ENCODE measurements around the gene TRIM17. TPM values are rescaled to one million over a fixed set of nuclear protein-coding genes. Genes with fewer than 3 reads are reported as not detected.

Gene TRIM17
- total RNA-seq, 1 donor from 2014 or later = 2.6 TPM

GRCh38 chr1:228396770-228397662 is 19.6 kb downstream of the TRIM17 start:
- ATAC-seq (no peak), DNase-seq (peak; percentile 33)
- Histone ChIP-seq H3K4me1 (peaks cover 12% of the 10 kb centered on the region), H3K4me3 (no peak overlapping the region), H3K9me3 (no peaks in the 10 kb centered on the region), H3K27me3 (ENCODE audit: low read depth) (no peaks in the 10 kb centered on the region), H3K36me3 (peaks cover 89% of the 10 kb centered on the region), H3K27ac (no peak overlapping the region)
- TF ChIP-seq CTCF (IDR thresholded peaks at IDR 0.05) = no peak
- intact Hi-C loops (cut with DNase I) = no loop called here

- TF ChIP-seq CTCF (IDR thresholded peaks at IDR 0.05) = no peak
- Histone ChIP-seq H3K9me3 (no peaks in the 10 kb centered on the region), H3K36me3 (peaks cover 72% of the 10 kb centered on the region), H3K27me3 (ENCODE audit: low read depth) (no peaks in the 10 kb centered on the region), H3K4me3 (no peak overlapping the region), H3K4me1 (peaks cover 12% of the 10 kb centered on the region), H3K27ac (no peak overlapping the region)
- ATAC-seq (no peak), DNase-seq (peak; percentile 43)
- intact Hi-C loops (cut with DNase I) = no loop called here
Observed at GRCh38 chr1:228394571-228395394, 21.9 kb downstream of the TRIM17 start.

- Histone ChIP-seq H3K4me3 (no peak overlapping the region), H3K27me3 (ENCODE audit: low read depth) (no peaks in the 10 kb centered on the region), H3K9me3 (no peaks in the 10 kb centered on the region), H3K27ac (peak overlapping the region; percentile 47), H3K4me1 (peaks cover 12% of the 10 kb centered on the region), H3K36me3 (peaks cover 64% of the 10 kb centered on the region)
- intact Hi-C loops (cut with DNase I) = no loop called here
- DNase-seq (peak; percentile 38), ATAC-seq (no peak)
- no peak for TF ChIP-seq CTCF (IDR thresholded peaks at IDR 0.05)
Observed at GRCh38 chr1:228393811-228394570, 22.7 kb downstream of the TRIM17 start.

GRCh38 chr1:228393268-228393701 is 23.4 kb downstream of the TRIM17 start:
- intact Hi-C loops (cut with DNase I) = no loop called here
- peak; percentile 50 for TF ChIP-seq CTCF (IDR thresholded peaks at IDR 0.05)
- peaks cover 12% of the 10 kb centered on the region for H3K4me1 ChIP-seq
- peak overlapping the region; percentile 47 for H3K27ac ChIP-seq
- H3K27me3 ChIP-seq (ENCODE audit: low read depth) = no peaks in the 10 kb centered on the region
- ATAC-seq = peak; percentile 73 to 84
- H3K9me3 ChIP-seq = no peaks in the 10 kb centered on the region
- no peak overlapping the region for H3K4me3 ChIP-seq
- peaks cover 57% of the 10 kb centered on the region for H3K36me3 ChIP-seq
- peak; percentile 59 for DNase-seq
